ENCODE results near the gene TCP1. TPM values are rescaled to one million over a fixed set of nuclear protein-coding genes. Genes with fewer than 3 reads are reported as not detected.
"Not testable (repeated sequence)": the region's sequence is repeated elsewhere in the genome, so short reads cannot be mapped to it uniquely, and the experiment has no call there.

Gene TCP1
- total and polyA plus RNA-seq, 2 of the 13 experiments (the other 11 are each of a cell fraction or from before 2014, with no cell fraction given), result 116 to 553 TPM

- DNase-seq (ENCODE audit: low spot score); H3K27me3 ChIP-seq (ENCODE audit: control insufficient read depth in 1 of 2, insufficient read depth in 2 of 2, low read length in 2 of 2); H2AFZ ChIP-seq (ENCODE audit: low read length); FAIRE-seq; H3K9me3 ChIP-seq (ENCODE audit: low read length); BruUV-seq (replicated peaks); H3K4me2 ChIP-seq (ENCODE audit: low read depth, low read length); CTCF ChIA-PET (ENCODE audit: low intra/inter-chr PET ratio, low total read pairs); POLR2A ChIA-PET; H3K4me3 ChIP-seq (replicated peaks in 1 of 3; ENCODE audit: insufficient read depth in 1 of 3, low read depth in 2 of 3, low read length in 3 of 3); ATAC-seq; H4K20me1 ChIP-seq (ENCODE audit: insufficient read depth, low read length); H3K9ac ChIP-seq (ENCODE audit: insufficient read depth, low read depth, low read length); TF ChIP-seq SOX6 (IDR thresholded peaks at IDR 0.05): not testable (repeated sequence)
- TF ChIP-seq SOX6 (CRISPR knock-in tag; IDR thresholded peaks at IDR 0.05), result peak; percentile 54; the same call in 1 of the 2 replicates
- peak overlapping the region; percentile 7 for H3K27ac ChIP-seq (ENCODE audit: extremely low read length, insufficient read depth, low read length)
- peaks cover 45% of the 10 kb centered on the region for H3K4me1 ChIP-seq (ENCODE audit: insufficient read depth, low read length)
- peaks cover 11 to 27% of the 10 kb centered on the region in 2 experiments for H3K36me3 ChIP-seq (replicated peaks in 1 of 2; ENCODE audit: control insufficient read depth in 1 of 2, insufficient read depth in 2 of 2, low read length in 2 of 2)
- intact Hi-C loops (cut with micrococcal nuclease; ENCODE audit: unreplicated experiment), result loop anchor here (5.0 kb wide), 1 partner anchor 47 kb away; no protein-coding TSS in a partner anchor
- in situ Hi-C loops (cut with HindIII; ENCODE audit: extremely low pct_ligation_motif_present, low pct_unique_long_range_greater_than_20kb), result loop anchor here (5.0 kb wide), 1 partner anchor 103 kb away; the partner anchor contains the start of gene SOD2
- H3K79me2 ChIP-seq (ENCODE audit: insufficient read depth, low read length), result peaks cover 37% of the 10 kb centered on the region
- 65% methylated on average over 8 of the region's 8 CpGs for WGBS (ENCODE audit: low lambda C conversion rate)
Observed at GRCh38 chr6:159794976-159795375, 5.6 kb upstream of the TCP1 start.

DNA sequence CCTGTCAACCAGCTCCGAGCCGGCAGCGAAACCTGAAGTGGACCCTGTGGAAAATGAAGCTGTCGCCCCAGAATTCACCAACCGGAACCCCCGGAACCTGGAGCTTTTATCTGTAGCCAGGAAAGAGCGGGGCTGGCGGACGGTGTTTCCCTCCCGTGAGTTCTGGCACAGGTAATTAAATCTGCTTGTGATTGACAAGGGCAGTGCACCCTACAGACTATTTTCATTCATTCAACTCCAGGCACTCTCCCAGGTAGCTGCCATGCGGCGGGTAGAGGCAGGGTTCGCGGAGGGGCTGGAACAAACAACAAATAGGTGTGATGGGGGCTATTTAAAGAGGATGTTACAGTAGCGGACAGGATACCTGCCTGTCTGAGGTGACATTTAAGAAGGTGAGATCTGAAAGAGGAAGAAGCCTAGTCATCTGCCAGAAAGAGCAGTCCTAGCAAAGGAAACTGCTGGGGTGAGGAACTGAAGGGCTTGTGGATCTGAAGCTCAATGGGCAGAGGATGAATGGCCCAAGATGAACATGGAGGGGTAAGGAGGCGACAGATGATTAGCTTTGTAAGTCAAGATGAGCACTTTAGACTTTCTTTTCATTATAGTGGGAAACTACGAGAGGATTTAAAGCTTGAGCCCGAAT is 1.7 kb upstream of the TCP1 start:
- in situ Hi-C loops (cut with HindIII; ENCODE audit: extremely low pct_ligation_motif_present, low pct_unique_long_range_greater_than_20kb), result loop anchor here (5.0 kb wide), 1 partner anchor 99 kb away; the partner anchor contains the start of gene SOD2
- DNase-seq (ENCODE audit: low spot score), result no peak
- no peaks in the 10 kb centered on the region; a peak in 1 of 5 replicates for H3K27me3 ChIP-seq (ENCODE audit: control insufficient read depth in 1 of 2, insufficient read depth in 2 of 2, low read length in 2 of 2)
- TF ChIP-seq, protein P1, sequence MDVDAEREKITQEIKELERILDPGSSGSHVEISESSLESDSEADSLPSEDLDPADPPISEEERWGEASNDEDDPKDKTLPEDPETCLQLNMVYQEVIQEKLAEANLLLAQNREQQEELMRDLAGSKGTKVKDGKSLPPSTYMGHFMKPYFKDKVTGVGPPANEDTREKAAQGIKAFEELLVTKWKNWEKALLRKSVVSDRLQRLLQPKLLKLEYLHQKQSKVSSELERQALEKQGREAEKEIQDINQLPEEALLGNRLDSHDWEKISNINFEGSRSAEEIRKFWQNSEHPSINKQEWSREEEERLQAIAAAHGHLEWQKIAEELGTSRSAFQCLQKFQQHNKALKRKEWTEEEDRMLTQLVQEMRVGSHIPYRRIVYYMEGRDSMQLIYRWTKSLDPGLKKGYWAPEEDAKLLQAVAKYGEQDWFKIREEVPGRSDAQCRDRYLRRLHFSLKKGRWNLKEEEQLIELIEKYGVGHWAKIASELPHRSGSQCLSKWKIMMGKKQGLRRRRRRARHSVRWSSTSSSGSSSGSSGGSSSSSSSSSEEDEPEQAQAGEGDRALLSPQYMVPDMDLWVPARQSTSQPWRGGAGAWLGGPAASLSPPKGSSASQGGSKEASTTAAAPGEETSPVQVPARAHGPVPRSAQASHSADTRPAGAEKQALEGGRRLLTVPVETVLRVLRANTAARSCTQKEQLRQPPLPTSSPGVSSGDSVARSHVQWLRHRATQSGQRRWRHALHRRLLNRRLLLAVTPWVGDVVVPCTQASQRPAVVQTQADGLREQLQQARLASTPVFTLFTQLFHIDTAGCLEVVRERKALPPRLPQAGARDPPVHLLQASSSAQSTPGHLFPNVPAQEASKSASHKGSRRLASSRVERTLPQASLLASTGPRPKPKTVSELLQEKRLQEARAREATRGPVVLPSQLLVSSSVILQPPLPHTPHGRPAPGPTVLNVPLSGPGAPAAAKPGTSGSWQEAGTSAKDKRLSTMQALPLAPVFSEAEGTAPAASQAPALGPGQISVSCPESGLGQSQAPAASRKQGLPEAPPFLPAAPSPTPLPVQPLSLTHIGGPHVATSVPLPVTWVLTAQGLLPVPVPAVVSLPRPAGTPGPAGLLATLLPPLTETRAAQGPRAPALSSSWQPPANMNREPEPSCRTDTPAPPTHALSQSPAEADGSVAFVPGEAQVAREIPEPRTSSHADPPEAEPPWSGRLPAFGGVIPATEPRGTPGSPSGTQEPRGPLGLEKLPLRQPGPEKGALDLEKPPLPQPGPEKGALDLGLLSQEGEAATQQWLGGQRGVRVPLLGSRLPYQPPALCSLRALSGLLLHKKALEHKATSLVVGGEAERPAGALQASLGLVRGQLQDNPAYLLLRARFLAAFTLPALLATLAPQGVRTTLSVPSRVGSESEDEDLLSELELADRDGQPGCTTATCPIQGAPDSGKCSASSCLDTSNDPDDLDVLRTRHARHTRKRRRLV (CRISPR knock-in tag; IDR thresholded peaks at IDR 0.05), result 0 out of 2 replicates have a peak, but pooled peaks have one; percentile 35
- TF ChIP-seq BRF2 (CRISPR knock-in tag; IDR thresholded peaks at IDR 0.05) (0 out of 2 replicates have a peak, but pooled peaks have one; percentile 14), MTF2 (CRISPR knock-in tag; IDR thresholded peaks at IDR 0.05; ENCODE audit: borderline replicate concordance) (0 out of 2 replicates have a peak, but pooled peaks have one; percentile 42), ZNF552 (CRISPR knock-in tag; IDR thresholded peaks at IDR 0.05; ENCODE audit: borderline replicate concordance) (no peak), TCF7 (IDR thresholded peaks at IDR 0.05; ENCODE audit: low read depth) (no peak), POGK (CRISPR knock-in tag; conservative IDR thresholded peaks at IDR 0.05) (no peak)

More for the DNA sequence above, 1.7 kb upstream of the TCP1 start:
- peak overlapping the region; percentile 91 for H3K27ac ChIP-seq (ENCODE audit: extremely low read length, insufficient read depth, low read length)
- no peak for FAIRE-seq
- ChIA-PET POLR2A (interaction anchor here (0.6 to 7.1 kb wide), 16 partner anchors 9 to 791 kb away, joined by 3 to 165 read pairs (median 10); partner anchors contain the start of genes ACAT2, PNLDC1, RSPH3 and SOD2), CTCF (ENCODE audit: low intra/inter-chr PET ratio, low total read pairs) (no interaction called here)
- H3K4me2 ChIP-seq (ENCODE audit: low read depth, low read length), result peak overlapping the region; percentile 99
- peak overlapping the region; percentile 92 for H3K9ac ChIP-seq (ENCODE audit: insufficient read depth, low read depth, low read length)
- ATAC-seq, result no peak
- peaks cover 66% of the 10 kb centered on the region for H3K4me1 ChIP-seq (ENCODE audit: insufficient read depth, low read length)
- peaks cover 2 to 17% of the 10 kb centered on the region in 2 experiments for H3K36me3 ChIP-seq (replicated peaks in 1 of 2; ENCODE audit: control insufficient read depth in 1 of 2, insufficient read depth in 2 of 2, low read length in 2 of 2)
- intact Hi-C loops (cut with micrococcal nuclease; ENCODE audit: unreplicated experiment), result loop anchor here (1.0 to 5.0 kb wide), 3 partner anchors 16 to 100 kb away; no protein-coding TSS in a partner anchor
- no peaks in the 10 kb centered on the region for H3K9me3 ChIP-seq (ENCODE audit: low read length)
- no peak overlapping the region for H2AFZ ChIP-seq (ENCODE audit: low read length)
- peak overlapping the region; percentile 91 to 93 (median 91) for H3K4me3 ChIP-seq (replicated peaks in 1 of 3; ENCODE audit: insufficient read depth in 1 of 3, low read depth in 2 of 3, low read length in 3 of 3)
- WGBS (ENCODE audit: low lambda C conversion rate), result 6% methylated on average over 18 of the region's 18 CpGs
- H4K20me1 ChIP-seq (ENCODE audit: insufficient read depth, low read length), result peaks cover 20% of the 10 kb centered on the region
- no TSS peak for BruUV-seq (replicated peaks)
- H3K79me2 ChIP-seq (ENCODE audit: insufficient read depth, low read length), result peaks cover 73% of the 10 kb centered on the region

Data from HepG2 (cell line).